Stimulated activated CD4-positive, alpha-beta T cell treated with anti-CD3 and anti-CD28 coated beads, Interleukin-4, amount 100 ng/mL, for 4 hours (primary cell): ENCODE measurements around the gene MPO.

Experiments
- DNase-seq, 2 experiments: peaks; one replicate each; pipeline ENCODE4 v3.0.0-alpha.2; 2020

Gene MPO

DNA sequence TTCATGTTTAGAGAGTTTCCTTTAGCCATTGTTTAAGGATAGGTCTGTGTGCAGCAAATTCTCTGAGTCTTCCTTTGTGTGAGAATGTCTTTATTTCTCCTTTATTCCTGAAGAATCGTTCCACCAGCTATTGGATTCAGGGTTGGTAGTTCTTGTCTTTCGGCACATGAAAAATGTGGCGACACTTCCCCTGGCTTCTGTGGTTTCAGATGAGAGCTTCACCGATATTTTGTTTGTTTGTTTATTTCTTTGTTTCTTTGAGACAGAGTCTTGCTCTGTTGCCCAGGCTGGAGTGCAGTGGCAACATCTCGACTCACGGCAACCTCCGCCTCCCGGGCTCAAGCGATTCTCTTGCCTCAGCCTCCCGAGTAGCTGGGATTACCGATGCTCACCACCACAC lies 18.6 kb downstream of the MPO start:
- DNase-seq = no peak

- no peak for DNase-seq
Observed at GRCh38 chr17:58254803-58255202, 25.9 kb downstream of the MPO start.

GRCh38 chr17:58253082-58253481 lies 27.7 kb downstream of the MPO start:
- DNase-seq = no peak

- no peak for DNase-seq
Observed at GRCh38 chr17:58252141-58252540, 28.6 kb downstream of the MPO start.

DNA sequence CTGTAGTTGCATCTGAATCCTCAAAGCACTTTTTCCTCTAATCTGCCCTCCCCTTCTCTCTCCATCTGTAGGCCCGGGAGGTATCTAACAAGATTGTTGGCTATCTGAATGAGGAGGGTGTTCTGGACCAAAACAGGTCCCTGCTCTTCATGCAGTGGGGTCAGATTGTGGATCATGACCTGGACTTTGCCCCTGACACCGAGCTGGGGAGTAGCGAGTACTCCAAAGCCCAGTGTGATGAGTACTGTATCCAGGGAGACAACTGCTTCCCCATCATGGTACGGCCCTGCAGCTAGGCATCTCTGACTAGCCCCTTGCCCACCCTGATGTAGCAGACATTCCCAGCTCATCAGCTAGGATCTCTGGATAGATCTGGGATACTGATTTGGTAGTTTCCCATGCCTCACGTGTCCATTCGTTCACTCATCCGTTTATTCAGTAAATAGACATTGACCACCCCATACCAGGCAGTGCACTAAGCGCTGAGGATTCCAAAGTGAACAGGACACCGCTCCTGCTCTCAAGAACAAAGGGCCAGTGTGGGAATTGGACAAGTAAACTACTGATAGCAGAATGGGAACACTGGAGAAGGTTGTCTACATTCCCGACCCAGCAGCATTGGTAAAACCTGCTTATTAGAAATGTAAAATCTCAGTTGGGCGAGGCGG lies 30.3 kb downstream of the MPO start:
- DNase-seq = no peak

DNA sequence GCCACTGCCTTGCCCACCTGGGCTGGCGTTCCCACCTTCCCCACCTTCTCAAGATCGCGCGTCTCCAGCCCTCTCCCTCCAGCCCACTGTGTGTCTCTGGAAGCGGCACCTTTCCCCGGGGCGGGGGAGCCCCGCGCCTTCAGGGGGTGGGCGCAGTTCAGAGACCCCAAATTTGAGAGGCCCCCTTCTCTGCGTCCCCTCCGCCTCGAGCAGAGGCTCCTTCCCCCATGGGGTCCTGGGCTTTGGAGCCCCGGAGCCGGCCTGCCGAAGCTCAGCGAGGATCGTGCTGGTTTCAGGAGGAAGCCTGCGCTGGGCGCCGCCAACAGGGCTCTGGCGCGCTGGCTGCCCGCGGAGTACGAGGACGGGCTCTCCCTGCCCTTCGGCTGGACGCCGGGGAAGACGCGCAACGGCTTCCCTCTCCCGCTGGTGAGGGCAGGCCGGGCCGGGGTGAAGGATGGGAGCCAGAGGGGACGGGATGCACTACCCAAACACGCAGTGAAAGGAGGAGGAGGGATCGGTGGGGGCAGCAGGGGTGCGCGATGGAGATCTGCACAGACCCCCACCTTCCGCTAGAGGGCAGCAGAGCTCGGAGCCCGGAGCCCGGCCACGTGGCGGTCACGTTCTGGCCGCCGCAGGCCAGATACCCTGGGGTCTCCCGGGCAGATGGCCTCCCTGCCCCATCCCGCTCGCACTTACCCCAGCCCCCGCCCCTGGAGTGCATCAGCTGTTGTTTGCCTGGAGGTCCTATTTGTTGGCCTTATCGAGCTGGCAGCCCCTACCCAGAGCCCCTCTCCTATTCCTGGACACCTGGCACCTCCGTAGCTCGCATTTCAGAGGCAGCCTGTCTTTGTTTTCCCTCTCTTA lies 31.2 kb downstream of the MPO start:
- DNase-seq = peak; percentile 71 to 77

- no peak for DNase-seq
Observed at GRCh38 chr17:58248955-58249269, 31.8 kb downstream of the MPO start.

GRCh38 chr17:58247511-58248363 lies 33.0 kb downstream of the MPO start:
- no peak for DNase-seq

DNA sequence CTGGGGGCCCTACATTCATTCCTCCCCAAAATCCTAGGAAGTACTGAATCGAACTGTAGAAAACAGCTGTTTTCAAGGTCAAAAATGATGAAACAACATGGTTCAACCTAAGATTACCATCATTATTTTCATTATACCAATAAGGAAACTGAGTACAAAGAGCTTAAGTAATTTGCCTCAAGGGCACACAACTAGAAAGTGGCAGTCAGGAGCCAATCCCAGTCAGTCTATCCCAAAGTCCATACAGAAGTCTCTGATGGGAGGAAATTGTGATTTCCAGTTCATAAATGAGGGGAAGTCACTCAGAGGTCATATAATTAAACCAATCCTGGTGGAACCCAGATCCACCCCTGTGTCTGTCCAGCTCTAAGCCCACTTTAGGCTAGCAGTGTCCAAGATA lies 34.0 kb downstream of the MPO start:
- no peak for DNase-seq

DNA sequence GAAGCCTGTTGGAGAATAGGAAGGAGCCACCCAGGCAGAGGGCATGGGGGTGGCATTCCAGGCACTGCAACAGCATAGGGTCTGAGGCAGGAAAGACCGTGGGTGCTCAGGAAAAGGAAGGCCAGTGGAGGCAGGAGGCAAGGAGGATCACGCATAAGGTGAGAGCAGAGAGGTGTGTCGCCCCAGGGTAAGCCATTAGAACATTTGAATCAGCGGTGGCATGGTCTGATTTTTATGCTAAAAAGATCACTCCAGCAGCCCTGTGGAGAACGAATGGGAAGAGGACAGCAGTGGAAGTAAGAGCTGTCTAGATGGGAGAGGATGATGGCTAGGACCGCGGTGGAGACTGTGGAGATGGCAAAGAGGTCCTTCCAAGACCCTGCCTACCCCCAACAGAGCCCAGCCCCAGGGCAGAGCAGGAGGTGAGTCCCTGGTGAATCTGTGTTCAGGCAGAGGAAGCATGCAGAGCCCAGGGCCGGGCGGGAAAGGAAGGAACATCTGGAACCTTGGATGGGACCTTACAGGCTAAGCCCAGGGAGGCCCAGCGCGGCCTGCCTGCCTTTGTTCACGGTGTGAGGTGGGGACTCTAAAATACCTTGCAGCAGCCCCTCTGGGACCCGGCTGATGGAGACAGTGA lies 34.5 kb downstream of the MPO start:
- no peak for DNase-seq

- DNase-seq = no peak
Observed at GRCh38 chr17:58245428-58246103, 35.2 kb downstream of the MPO start.

GRCh38 chr17:58244963-58245362 lies 35.8 kb downstream of the MPO start:
- no peak for DNase-seq

DNA sequence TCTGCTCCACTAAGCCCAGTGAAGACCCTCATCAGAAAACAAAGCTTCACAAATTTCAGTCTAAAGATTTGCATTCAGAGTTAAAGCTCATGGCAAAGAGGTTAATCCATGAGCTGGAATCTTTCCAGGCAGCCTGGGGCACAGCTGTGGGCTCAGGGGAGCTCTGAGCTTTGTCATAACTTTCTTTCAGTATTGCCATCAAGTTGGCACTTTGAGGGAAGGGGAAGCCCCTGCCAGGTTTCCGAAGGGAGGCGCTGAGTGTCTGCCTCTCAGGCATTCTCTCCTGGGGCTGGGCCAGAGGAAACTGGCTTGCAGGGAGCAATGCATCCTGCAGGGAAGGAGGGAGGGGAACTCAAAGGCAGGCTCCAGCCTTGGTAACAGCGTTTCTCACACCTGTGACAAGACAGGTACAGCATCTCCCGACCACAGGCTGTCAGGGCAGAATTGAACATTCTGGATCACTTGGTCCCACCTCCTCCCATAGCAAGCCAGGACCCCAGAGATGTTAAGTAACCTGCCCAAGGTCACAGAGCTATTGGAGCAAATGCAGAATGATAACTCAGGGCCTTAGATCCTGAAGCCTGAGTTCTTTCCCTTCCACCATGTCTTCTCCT lies 38.5 kb downstream of the MPO start:
- DNase-seq = no peak

DNA sequence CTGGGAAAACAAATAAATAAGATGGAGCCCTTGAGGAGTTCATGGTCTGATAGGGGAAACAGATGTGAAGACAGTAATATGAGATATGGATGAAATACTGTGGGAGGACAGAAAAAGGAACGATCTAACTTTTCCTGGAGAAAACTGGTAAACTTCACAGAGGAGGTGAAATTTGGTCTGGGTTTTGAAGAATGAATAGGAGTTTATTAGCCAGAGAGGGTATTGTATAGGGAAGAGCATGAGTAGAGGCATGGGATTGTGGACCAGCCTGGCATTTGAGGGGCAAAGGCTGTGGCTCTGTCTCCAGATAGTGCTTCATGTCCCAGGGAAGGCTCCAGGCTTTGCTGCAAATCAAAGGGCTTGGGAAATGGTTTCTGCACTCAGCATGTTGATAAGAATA lies 40.7 kb downstream of the MPO start:
- no peak for DNase-seq

DNA sequence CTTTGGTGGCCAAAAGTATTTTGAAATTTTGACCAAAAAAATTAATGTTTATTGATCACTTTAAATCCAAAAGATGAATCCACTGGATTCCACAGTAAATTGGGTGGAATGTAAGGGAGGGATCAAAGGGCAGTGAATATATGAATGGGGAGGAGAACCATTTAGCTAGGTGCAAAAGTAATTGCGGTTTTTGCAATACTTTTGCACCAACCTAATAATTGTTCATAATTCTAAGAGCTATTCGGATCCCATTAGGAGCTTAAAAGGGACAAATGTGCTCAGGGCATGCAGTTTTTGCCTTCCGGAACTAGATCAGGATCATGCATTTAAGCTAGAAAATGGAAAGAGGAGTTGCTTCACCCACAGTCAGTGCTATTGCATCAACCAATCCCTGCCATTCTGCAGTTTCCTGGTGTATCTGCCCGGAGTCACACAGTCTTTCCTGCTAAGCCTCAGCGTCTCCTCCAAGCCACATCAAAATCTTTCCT lies 42.5 kb downstream of the MPO start, which contains the start of gene LPO:
TSS of gene LPO (plus strand) at position 438 of the 488 bp plus-strand sequence. CDS start 4,396 bp downstream, outside the sequence.
- no peak for DNase-seq

GRCh38 chr17:58236394-58236793 lies 44.3 kb downstream of the MPO start:
- no peak for DNase-seq

GRCh38 chr17:58235821-58236220 lies 44.9 kb downstream of the MPO start:
- DNase-seq = no peak

GRCh38 chr17:58234512-58234911 lies 46.2 kb downstream of the MPO start:
- no peak for DNase-seq

- DNase-seq = no peak
Observed at GRCh38 chr17:58233543-58233942, 47.2 kb downstream of the MPO start.

- DNase-seq = peak in 1 of 2 experiments; percentile 14
Observed at GRCh38 chr17:58232707-58233156, 48.0 kb downstream of the MPO start.

DNA sequence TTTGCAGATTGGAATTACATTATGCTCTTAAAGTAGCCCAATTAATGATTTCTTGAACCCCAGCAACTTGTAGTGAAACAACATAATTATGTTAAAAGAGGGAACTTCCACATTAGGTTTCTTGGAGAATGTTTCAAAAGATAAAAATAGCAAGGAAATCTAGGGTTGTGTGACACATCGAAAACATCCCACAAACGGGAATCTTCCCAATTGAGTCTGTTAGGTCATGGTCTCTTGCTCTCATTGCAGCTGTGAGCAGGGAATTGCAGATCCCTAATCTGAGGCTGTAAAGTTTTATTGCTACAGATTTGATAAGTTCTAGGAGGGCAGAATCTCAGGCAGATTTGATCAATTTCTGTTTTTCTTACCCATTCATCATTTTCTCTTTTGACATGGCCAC lies 49.1 kb downstream of the MPO start:
- no peak for DNase-seq

DNA sequence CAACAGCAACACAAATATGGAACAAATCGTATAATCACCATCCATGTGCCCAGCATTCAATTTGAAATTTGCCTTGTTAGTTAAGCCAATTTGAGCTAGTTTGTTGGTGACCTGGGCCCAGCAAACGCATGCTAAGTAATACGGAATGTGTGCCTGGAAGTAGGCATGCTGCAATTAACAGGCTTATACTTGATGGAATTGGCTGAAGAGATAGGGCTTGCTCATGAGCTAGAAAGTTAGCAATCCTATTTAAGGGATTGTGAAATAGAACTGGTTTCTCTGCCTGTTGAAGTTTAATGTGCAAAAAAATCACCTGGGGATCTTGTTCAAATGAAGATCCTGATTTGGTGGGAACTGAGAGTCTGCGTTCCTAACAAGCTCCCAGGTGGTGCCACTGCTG lies 50.9 kb downstream of the MPO start:
- DNase-seq = no peak
